ENCODE results near the gene WDFY4.

- TF ChIP-seq EZH2phosphoT487 (IDR thresholded peaks at IDR 0.05; ENCODE audit: borderline replicate concordance, low read depth) = no peak
- no peak for TF ChIP-seq EP300 (IDR thresholded peaks at IDR 0.05; ENCODE audit: borderline replicate concordance in 1 of 2, low read depth in 1 of 2, low read length in 1 of 2)
- no peak for TF ChIP-seq SIN3A (IDR thresholded peaks at IDR 0.05; ENCODE audit: borderline replicate concordance, low read depth, low read length)
- no peak for TF ChIP-seq CTCF (IDR thresholded peaks at IDR 0.05)
- TF ChIP-seq USF2 (IDR thresholded peaks at IDR 0.05; ENCODE audit: borderline replicate concordance, low read depth, low read length) = no peak
- no peak for TF ChIP-seq TEAD4 (IDR thresholded peaks at IDR 0.05; ENCODE audit: borderline replicate concordance, insufficient read depth)
- no peak for TF ChIP-seq CHD2 (IDR thresholded peaks at IDR 0.05; ENCODE audit: low read length, partially characterized antibody)
- TF ChIP-seq GABPA (IDR thresholded peaks at IDR 0.05; ENCODE audit: low read depth) = no peak
- no peak for TF ChIP-seq ZBTB33 (IDR thresholded peaks at IDR 0.05; ENCODE audit: borderline replicate concordance, low read depth)
- TF ChIP-seq USF1 (IDR thresholded peaks at IDR 0.05; ENCODE audit: borderline replicate concordance, low read depth) = no peak
Measured at GRCh38 chr10:48800007-48800675, 115.5 kb downstream of the WDFY4 start.
